NCI-H1436 treated with DMSO at 0.1 percent for 48 hours (cell line): ENCODE data around the gene ATL3.
A peak's percentile ranks its signal among the peaks of the same experiment; 100 is the strongest.
"Not testable (repeated sequence)": the region's sequence is repeated elsewhere in the genome, so short reads cannot be mapped to it uniquely, and the experiment has no call there.

ENCODE experiments used
- DNase-seq: peaks from one replicate; lab custom pipeline; 2025; lab: John Stamatoyannopoulos, UW

The ATL3 gene

GRCh38 chr11:63681321-63682065 is 10.3 kb upstream of the ATL3 start, which contains the start of gene RTN3:
Gene RTN3 (plus strand): TSS chr11:63681500. CDS start chr11:63681637, 137 bp downstream.
- DNase-seq, result peak; percentile 90

GRCh38 chr11:63680834-63681320 is 9.7 kb upstream of the ATL3 start:
- peak; percentile 65 for DNase-seq

- DNase-seq, result no peak
Observed at GRCh38 chr11:63673579-63673978, 2.4 kb upstream of the ATL3 start.

DNA sequence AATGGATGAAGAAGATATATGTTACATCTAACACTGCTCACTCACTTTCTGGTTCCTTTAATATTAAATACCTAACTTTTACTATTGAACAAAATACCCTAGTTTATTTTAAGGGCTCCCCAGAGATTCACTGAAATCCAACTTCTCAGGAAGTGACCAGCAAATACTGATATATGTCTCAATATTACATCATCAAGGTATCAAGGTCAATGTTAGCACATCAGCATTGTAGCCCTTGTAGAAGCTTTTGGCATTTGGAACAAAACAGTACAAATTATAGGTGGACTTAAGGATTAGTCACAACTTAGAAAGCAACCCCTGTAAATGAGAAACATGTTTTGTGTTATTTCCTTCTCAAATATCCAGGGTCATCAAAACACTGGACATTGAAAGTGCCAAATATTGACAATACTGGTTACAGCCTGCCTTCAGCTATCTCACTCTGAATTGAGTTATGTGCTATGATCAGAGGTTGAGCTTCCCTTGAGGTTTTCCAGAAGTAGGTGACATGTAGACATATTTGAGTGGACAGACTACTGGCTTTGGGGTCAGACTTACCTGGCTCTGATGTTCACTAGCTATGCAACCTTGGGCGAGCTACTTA is 1.9 kb upstream of the ATL3 start:
- no peak for DNase-seq

- DNase-seq, result no peak
Observed at GRCh38 chr11:63672156-63672463, 934 bp upstream of the ATL3 start.

DNA sequence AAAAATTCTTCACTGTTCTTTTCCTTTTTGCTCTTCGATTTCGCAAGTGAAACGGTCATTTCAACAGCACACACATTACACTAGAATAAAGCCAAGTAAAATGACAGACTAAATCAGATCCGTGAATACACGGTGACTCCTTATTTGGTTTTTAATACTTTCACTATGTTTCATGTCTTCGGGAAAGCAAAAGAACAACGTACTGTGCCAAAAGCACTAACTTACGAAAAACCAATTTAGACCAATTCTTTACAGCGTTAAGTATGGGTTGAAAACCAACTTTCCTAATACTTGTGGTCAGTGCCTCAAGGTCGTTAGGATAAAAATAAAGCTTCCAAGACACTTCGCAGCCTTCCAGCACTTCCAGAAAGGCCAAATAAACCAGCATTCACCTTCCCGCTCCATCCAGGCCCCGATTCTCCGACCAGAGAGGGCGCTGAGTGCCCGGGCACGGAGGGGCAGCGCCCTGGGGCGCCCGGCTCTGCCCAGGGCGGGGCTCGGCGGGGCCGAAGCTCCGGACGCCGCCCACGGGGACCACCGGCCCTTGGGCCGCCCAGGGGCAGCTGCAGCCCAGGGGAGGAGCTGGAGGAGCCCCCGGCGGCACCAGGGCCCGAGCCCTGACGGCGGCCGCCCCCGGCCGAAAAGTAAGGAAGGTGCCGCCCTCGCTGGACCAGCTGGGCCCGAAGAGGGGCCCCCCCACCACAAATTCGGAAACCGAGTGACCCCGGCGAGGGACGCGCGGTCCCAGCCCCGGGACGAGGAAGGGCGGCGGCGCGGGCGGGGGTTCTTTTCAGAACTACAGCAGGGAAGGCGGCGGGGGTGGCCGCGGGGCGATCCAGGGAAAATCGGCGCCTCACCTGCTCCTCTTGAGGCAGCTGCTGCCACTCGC is 499 bp downstream of the ATL3 start:
- DNase-seq, result no peak

DNA sequence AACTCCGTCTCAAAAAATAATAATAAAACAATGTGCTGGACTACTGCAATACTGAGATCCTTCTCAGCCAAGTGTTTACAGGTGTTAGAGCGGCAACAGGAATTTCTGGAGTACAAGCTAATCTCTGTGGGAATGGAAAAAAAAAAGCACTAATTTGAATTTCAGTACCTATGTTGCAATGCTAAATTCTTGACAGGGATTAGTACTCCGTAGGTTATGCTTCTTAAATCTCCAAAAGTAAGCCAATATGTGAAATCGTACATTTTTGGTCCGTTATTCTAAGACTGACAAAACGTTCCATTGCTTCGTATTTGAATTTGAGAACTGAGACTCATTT is 1.1 kb downstream of the ATL3 start:
- DNase-seq, result no peak

- no peak for DNase-seq
Observed at GRCh38 chr11:63667995-63668795, 3.0 kb downstream of the ATL3 start.

DNA sequence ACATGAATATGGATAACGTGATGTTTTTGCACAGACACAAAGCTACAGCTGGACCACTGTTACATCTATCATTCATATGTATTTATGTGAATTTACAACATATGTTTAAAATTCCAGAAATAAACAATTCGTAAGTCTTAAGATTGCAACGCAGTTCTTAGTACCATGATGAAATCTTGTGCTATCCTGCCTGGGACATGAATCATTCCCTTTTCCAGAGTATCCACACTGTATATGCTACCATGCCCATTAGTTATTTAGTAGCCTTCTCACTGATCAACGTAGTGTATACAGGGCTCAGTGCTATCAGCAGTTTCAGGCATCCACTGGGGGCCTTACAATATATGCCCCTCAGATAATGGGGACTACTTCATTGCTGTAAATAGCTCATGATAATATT is 4.3 kb downstream of the ATL3 start:
- no peak for DNase-seq

DNA sequence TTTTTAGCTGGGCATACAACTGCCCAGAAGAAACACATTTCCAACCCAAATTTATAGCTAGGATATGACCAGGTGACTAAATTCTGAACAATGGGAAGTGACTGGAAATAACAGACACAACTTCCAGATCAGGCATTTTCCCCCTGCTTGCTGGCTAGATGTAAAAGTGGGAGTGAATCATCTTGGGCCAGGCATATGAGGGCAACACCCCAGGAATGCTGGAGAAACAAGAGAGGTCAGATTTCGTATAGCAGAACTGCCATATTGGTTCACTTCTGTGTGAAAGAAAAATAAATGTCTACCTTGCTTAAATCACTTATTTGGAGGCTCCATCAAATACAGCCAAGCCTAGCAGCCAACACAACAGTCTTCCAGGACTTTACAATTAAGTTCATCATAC is 7.4 kb downstream of the ATL3 start:
- no peak for DNase-seq

DNA sequence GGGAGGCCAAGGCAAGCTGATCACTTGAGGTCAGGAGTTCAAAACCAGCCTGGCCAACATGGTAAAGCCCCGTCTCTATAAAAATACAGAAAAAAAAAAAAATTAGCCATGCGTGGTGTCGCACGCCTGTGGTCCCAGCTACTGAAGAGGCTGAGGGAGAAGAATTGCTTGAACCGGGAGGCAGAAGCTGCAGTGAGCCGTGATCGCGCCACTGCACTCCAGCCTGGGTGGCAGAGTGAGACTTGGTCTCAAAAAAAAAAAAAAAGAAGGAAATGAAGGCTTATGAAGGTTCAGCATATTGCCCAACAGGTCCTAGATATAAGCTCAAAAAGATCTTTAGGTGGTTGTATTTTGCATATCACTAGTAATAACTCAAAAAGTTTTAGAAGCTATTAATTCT is 10.2 kb downstream of the ATL3 start:
- no peak for DNase-seq

DNA sequence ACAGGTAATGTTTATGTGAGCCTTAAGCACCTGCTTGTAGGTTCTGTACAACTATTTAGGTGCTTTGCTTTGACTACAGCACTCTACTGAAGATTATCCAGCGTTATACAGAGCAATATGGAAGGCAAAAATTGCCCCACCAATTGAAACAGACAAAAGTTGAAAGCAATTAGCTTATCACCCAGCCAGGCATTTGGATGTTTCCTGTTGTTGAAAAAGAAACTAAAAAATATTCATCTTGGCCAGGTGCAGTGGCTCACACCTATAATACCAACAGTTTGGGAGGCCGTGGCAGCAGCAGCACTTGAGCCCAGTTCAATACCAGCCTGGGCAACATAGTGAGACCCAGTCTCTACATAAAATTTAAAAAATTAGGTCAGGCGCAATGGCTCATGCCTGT is 18.5 kb downstream of the ATL3 start:
- no peak for DNase-seq

DNA sequence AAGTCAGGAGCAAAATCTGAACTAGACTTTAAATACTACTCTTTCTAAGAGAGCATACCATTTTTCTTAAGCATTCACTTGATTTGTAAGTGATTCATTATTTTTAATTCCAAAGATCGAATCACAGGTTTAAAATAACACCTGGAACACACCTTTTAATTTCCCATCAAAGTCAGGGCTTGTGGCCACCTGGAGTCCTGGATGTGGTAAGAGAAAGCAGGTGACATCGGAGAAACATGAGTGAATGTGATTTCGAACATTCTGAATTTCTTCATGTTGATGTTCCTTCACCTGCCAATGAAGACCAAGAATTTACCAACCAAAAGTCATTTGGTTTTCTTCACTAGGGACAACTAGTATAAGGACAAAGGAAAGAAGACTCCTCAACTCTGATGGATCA is 28.0 kb downstream of the ATL3 start:
- DNase-seq, result no peak

GRCh38 chr11:63641727-63642126 is 29.4 kb downstream of the ATL3 start:
- DNase-seq, result no peak

DNA sequence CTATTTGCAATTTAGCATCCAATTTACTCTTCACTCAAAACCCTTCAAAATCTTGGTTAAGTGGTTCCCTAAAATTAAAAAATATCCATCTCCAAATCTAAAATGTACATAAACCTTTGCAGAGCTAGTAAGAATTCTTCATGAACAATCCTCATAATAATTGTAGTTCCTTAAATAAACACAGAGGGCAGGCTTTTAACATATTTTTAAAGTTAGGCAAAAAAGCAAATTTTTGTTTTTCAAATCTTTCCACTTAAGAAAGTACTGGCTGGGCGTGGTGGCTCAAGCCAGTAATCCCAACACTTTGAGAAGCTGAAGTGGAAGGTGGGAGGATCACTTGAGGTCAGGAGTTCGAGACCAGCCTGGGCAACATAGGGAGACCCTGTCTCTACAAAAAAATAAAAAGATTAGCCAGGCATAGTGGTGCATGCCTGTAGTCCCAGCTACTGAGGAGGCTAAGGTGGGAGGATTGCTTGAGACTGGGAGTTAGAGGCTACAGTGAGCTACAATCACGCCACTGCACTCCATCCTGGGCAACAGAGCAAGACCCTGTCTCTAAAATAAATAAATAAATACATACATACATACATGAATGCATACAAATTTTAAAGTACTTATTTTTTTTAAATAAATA is 31.9 kb downstream of the ATL3 start:
- no peak for DNase-seq

GRCh38 chr11:63638436-63638835 is 32.7 kb downstream of the ATL3 start:
- not testable (repeated sequence) for DNase-seq

DNA sequence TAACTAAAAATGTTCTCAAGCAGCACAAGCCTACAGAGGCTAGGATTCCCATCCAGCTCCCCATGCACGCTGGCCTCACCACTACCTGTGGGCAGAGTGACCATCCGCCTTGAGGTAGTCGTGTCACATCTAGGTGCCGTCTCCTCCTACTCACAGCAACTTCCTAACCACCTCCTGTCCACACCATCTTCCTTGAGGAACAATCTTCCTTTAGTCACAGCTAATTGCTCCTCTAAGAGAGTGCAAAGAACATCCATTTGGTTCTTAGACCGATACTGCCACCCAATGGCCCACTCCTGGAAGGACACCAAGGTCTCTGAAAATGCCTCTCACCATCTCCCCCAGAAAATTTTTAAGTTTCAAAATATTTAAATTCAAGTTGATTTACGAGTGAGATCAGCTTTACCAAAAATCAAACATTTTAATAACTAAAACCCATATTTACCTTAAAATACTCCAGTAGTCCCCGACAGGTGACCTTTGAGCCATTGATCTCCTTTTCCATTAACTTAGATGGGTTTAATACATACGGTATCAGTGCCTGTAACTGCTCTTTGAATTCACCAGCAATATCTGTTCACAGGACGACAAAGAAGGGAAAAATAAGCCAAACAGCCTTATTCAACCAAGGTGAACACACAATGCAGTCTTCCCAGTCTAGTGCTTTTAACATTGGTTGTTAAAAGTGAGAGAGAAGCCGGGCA is 35.3 kb downstream of the ATL3 start:
- no peak for DNase-seq

GRCh38 chr11:63629426-63629825 is 41.8 kb downstream of the ATL3 start:
- DNase-seq, result no peak

DNA sequence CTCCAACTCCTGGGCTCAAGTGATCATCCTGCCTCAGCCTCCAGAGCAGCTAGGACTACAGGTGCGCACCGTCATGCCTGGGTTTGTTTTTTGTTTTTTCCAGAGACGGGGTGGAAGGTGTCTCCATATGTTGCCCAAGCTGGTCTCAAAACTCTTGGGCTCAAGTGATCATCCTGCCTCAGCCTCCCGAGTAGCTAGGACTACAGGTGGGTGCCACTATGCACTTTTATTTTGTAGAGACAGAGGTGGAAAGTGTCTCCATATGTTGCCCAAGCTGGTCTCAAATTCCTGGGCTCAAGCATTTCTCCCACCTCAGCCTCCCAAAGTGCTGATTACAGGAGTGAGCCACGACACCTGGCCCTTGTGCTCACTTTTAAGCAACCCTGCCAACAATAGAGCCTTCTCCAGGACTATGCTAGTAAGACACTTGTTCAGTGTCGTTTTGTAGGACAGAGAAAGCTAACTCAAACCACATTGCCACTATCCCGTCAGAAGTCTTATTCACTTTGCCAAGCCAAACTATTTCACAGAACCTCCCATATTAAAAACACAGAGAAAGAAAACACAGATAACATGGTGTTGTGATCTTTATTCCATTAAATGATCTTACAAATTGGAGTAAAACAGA is 47.5 kb downstream of the ATL3 start:
- no peak for DNase-seq

DNA sequence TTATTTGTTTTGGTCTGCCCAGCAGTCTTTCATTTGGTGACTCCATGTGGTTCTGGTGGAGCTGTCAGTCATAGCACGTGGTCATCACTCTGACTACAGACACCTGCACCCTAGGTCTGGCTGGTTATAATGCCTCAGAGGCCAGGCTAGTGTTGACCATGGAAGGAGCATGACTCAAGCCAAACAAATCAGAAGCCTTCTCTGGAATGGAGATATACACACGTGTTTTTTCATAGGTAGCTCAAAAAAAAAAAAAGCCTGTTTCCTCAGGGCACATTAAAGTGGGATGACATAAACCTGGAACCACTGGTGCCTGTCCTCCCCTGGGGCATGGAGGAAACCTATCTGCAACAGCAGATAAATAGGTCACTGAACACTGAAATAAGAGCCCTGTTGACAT is 48.9 kb downstream of the ATL3 start:
- no peak for DNase-seq

DNA sequence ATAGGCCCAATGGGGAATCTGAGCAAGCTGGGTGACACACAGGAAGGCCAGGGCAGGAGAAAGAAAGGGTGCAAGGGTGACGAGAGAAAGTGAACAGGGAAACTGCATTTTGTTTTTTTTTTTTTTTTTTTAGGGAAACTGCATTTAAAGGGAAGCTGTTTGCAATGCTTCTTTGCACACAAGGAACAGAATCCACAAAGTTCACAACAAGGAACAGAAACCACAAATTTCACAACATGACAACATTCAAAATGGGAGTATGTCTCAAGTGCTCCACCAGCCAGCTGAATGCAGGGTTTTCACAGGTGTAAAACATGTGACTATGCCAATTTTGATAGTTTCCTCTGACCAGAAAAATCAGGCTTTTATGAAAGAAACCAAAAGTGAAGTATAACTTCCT is 50.1 kb downstream of the ATL3 start:
- DNase-seq, result no peak
